MCF 10A (cell line): ENCODE results near the gene OBSCN. TPM values are rescaled to one million over a fixed set of nuclear protein-coding genes. Genes with fewer than 3 reads are reported as not detected.

ENCODE experiments used
- BruUV-seq: library from RNA; stranded (reverse); fragments of 400-500 nt; replicated peaks from 2 replicates; lab custom pipeline; 2021; lab: Mats Ljungman, UMichigan
- CTCF ChIA-PET: fragments of 300-600 bp; sonication (Branson Sonifier 250); formaldehyde crosslinking; extraction: SDS; loops from one replicate; lab custom pipeline; 2021; ENCODE audit warnings: antibody characterized with exemption, inconsistent platforms; lab: Yijun Ruan, JAX
- POLR2A ChIA-PET: fragments of 300-600, 350-650 bp; sonication (Branson Sonifier 250); formaldehyde crosslinking; extraction: SDS; loops from one replicate; lab custom pipeline; 2020; ENCODE audit warnings: antibody characterized with exemption, inconsistent platforms; lab: Yijun Ruan, JAX
- DNase-seq: peaks from one replicate; pipeline ENCODE4 v3.0.0-alpha.2; 2018; ENCODE audit not compliant: unreplicated experiment
- H3K27ac Mint-ChIP-seq: one replicate; pipeline ENCODE4 v1.8.0; 2022; ENCODE audit warnings: mild to moderate bottlenecking, low read depth, mixed read lengths; ENCODE audit not compliant: unreplicated experiment
- H3K27me3 Mint-ChIP-seq: one replicate; pipeline ENCODE4 v1.8.0; 2022; ENCODE audit warnings: mixed read lengths; ENCODE audit not compliant: insufficient read depth, unreplicated experiment
- H3K36me3 Mint-ChIP-seq: one replicate; pipeline ENCODE4 v1.8.0; 2022; ENCODE audit warnings: mild to moderate bottlenecking, moderate library complexity, mixed read lengths; ENCODE audit not compliant: insufficient read depth, unreplicated experiment
- H3K4me1 Mint-ChIP-seq: one replicate; pipeline ENCODE4 v1.8.0; 2022; ENCODE audit warnings: mixed read lengths; ENCODE audit not compliant: insufficient read depth, unreplicated experiment
- H3K4me3 Mint-ChIP-seq: one replicate; pipeline ENCODE4 v1.8.0; 2022; ENCODE audit warnings: mild to moderate bottlenecking, moderate library complexity, mixed read lengths; ENCODE audit not compliant: unreplicated experiment
- H3K9me3 Mint-ChIP-seq: one replicate; pipeline ENCODE4 v1.8.0; 2022; ENCODE audit warnings: mixed read lengths; ENCODE audit not compliant: unreplicated experiment
- CTCF ChIP-seq: fragments of 200-600 bp; IDR thresholded peaks from one replicate; pipeline ENCODE4 v1.8.0; 2022; ENCODE audit warnings: antibody characterized with exemption, mild to moderate bottlenecking; ENCODE audit not compliant: unreplicated experiment
- intact Hi-C: fragments of 100-400 bp; cut with micrococcal nuclease; formaldehyde crosslinking; loops from 2 replicates; pipeline ENCODE4 v1.14.1; 2022
- total RNA-seq: library from RNA; stranded (reverse); gene quantifications from 2 replicates; pipeline ENCODE4 v1.2.3, GENCODE V29; 2022

OBSCN gene
- total RNA-seq, 1 experiment from 2014 or later: 22.6 TPM

GRCh38 chr1:228175316-228176023 lies 32.4 kb upstream of the OBSCN start:
- intact Hi-C loops: no loop called here
- CTCF ChIA-PET: interaction anchor here (0.5 to 6.6 kb wide), 3 partner anchors 9 to 664 kb away, joined by 3 to 44 read pairs (median 6); partner anchors contain the start of gene IBA57
- Mint-ChIP-seq H3K9me3 (no peaks in the 10 kb centered on the region), H3K27ac (no peak overlapping the region), H3K27me3 (no peaks in the 10 kb centered on the region), H3K36me3 (peaks cover 13% of the 10 kb centered on the region), H3K4me3 (no peak overlapping the region), H3K4me1 (no peaks in the 10 kb centered on the region)
- POLR2A ChIA-PET: interaction anchor here (0.5 to 3.0 kb wide), 3 partner anchors 9 to 19 kb away, joined by 3 to 12 read pairs (median 6); partner anchors contain the start of gene IBA57
- no peak for TF ChIP-seq CTCF
- no peak for DNase-seq
- no TSS peak for BruUV-seq

- no peak for DNase-seq
- intact Hi-C loops: no loop called here
- CTCF ChIA-PET: interaction anchor here (0.5 to 6.6 kb wide), 3 partner anchors 10 to 45 kb away, joined by 3 to 44 read pairs (median 9); partner anchors contain the start of gene IBA57
- TF ChIP-seq CTCF: no peak
- Mint-ChIP-seq H3K4me1 (no peaks in the 10 kb centered on the region), H3K36me3 (peaks cover 13% of the 10 kb centered on the region), H3K27me3 (no peaks in the 10 kb centered on the region), H3K27ac (no peak overlapping the region), H3K4me3 (no peak overlapping the region), H3K9me3 (no peaks in the 10 kb centered on the region)
- BruUV-seq: no TSS peak
- POLR2A ChIA-PET: interaction anchor here (3.0 kb wide), 1 partner anchor 10 kb away, joined by 12 read pairs; the partner anchor contains the start of gene IBA57
Observed at GRCh38 chr1:228176024-228176395, 31.8 kb upstream of the OBSCN start.

- Mint-ChIP-seq H3K36me3 (peaks cover 13% of the 10 kb centered on the region), H3K27ac (no peak overlapping the region), H3K4me3 (no peak overlapping the region), H3K4me1 (no peaks in the 10 kb centered on the region), H3K9me3 (no peaks in the 10 kb centered on the region), H3K27me3 (no peaks in the 10 kb centered on the region)
- POLR2A ChIA-PET: interaction anchor here (3.0 kb wide), 1 partner anchor 11 kb away, joined by 12 read pairs; the partner anchor contains the start of gene IBA57
- intact Hi-C loops: no loop called here
- no TSS peak for BruUV-seq
- no peak for DNase-seq
- no peak for TF ChIP-seq CTCF
- CTCF ChIA-PET: interaction anchor here (0.5 to 6.6 kb wide), 3 partner anchors 10 to 45 kb away, joined by 3 to 44 read pairs (median 9); partner anchors contain the start of gene IBA57
Observed at GRCh38 chr1:228176461-228177182, 31.2 kb upstream of the OBSCN start.

GRCh38 chr1:228177183-228177475 lies 30.7 kb upstream of the OBSCN start:
- no TSS peak for BruUV-seq
- no peak overlapping the region for H3K27ac Mint-ChIP-seq
- no peaks in the 10 kb centered on the region for H3K9me3 Mint-ChIP-seq
- no peak overlapping the region for H3K4me3 Mint-ChIP-seq
- peaks cover 13% of the 10 kb centered on the region for H3K36me3 Mint-ChIP-seq
- ChIA-PET POLR2A (interaction anchor here (3.0 kb wide), 1 partner anchor 11 kb away, joined by 12 read pairs; the partner anchor contains the start of gene IBA57), CTCF (interaction anchor here (1.4 to 6.6 kb wide), 3 partner anchors 11 to 51 kb away, joined by 3 to 44 read pairs (median 9); partner anchors contain the start of gene IBA57)
- intact Hi-C loops: no loop called here
- H3K27me3 Mint-ChIP-seq: no peaks in the 10 kb centered on the region
- no peaks in the 10 kb centered on the region for H3K4me1 Mint-ChIP-seq
- TF ChIP-seq CTCF: no peak
- no peak for DNase-seq
